Right lobe of liver (tissue), 6 donors: ENCODE measurements around the gene TMEM50B. TPM values are rescaled to one million over a fixed set of nuclear protein-coding genes. Genes with fewer than 3 reads are reported as not detected.

Source experiments
- ATAC-seq, 4 donors: fragments of 200-7000 bp; cut with Tn5 transposase; one replicate each; pipeline ENCODE4 v1.9.1; 2020; ENCODE audit warnings: mild to moderate bottlenecking in 4 of 4, moderate library complexity in 4 of 4
- DNase-seq, 3 donors: peaks; one replicate each; pipeline ENCODE4 v3.0.0-alpha.2; 2020
- H3K27ac ChIP-seq, 3 donors: fragments of 200-600 bp; one replicate each; pipeline ENCODE4 v1.8.0; 2022
- H3K27me3 ChIP-seq, 2 donors: fragments of 200-600 bp; one replicate each; pipeline ENCODE4 v1.8.0; 2022
- H3K36me3 ChIP-seq, 4 donors: fragments of 200-600 bp; sonication (generic) in 1 of 4; one replicate each; pipeline versions ENCODE4 v1.5.1 to v1.8.0; 2017 to 2022; ENCODE audit warnings: control low read depth in 1 of 4
- H3K4me1 ChIP-seq, 4 donors: fragments of 200-600 bp; sonication (generic) in 1 of 4; one replicate each; pipeline versions ENCODE4 v1.5.1 to v1.8.0; 2017 to 2022; ENCODE audit warnings: control low read depth in 1 of 4
- H3K4me3 ChIP-seq, 3 donors: fragments of 200-600 bp; one replicate each; pipeline ENCODE4 v1.8.0; 2022
- H3K9me3 ChIP-seq, 4 donors: fragments of 200-600 bp; sonication (generic) in 1 of 4; one replicate each; pipeline versions ENCODE4 v1.5.1 to v1.8.0; 2017 to 2022; ENCODE audit warnings: control low read depth in 1 of 4
- CTCF ChIP-seq, 4 donors: fragments of 200-600 bp in 3 of 4; fragments of 450-650 bp in 1 of 4; IDR thresholded peaks; one replicate each; pipeline versions ENCODE4 v1.5.1 to v1.8.0; 2016 to 2022; ENCODE audit warnings: antibody characterized with exemption in 4 of 4, mild to moderate bottlenecking in 2 of 4
- POLR2A ChIP-seq: fragments of 450-650 bp; IDR thresholded peaks from one replicate; pipeline ENCODE4 v1.6.1; 2017; ENCODE audit warnings: antibody characterized with exemption, mild to moderate bottlenecking
- WGBS: methylation state at CpG from one replicate; pipeline ENCODE4 v1.1.6; 2018; ENCODE audit warnings: low coverage, low lambda C conversion rate; ENCODE audit not compliant: insufficient coverage; ENCODE audit errors: missing lambda C conversion rate; 5-methylcytosine and 5-hydroxymethylcytosine counted together
- intact Hi-C, 2 donors: fragments of 100-400 bp; cut with DNase I; formaldehyde crosslinking; loops; one replicate each; pipeline versions ENCODE4 v1.11.2 to v1.14.1; 2022
- total RNA-seq, 6 experiments: library from RNA; depleted of rRNA in 2 of 6; stranded (reverse); fragments of >200 nt in 2 of 6; fragmentation: NEBNext Ultra II Directional in 3 of 6; extraction: Animal tissue kit (Norgen Biotek cat#: 25700) in 3 of 6; gene quantifications; one replicate each; pipeline versions ENCODE4 v1.1.0 to v1.2.4, GENCODE V29; 2016 to 2023
- donor health status: DM: no; HTN: yes; CAD: no.
- donor health status: DM: no; HTN: no; CAD: no.
- donor health status: DM: no; HTN: no; CAD: no.
- donor health status: DM: no; HTN: yes; CAD: no.
- donor health status: DM: no; HTN: yes; CAD: no.

Gene TMEM50B
- total RNA-seq, 6 experiments from 2014 or later = 13.0 to 35.4 (median 20.2) TPM

DNA sequence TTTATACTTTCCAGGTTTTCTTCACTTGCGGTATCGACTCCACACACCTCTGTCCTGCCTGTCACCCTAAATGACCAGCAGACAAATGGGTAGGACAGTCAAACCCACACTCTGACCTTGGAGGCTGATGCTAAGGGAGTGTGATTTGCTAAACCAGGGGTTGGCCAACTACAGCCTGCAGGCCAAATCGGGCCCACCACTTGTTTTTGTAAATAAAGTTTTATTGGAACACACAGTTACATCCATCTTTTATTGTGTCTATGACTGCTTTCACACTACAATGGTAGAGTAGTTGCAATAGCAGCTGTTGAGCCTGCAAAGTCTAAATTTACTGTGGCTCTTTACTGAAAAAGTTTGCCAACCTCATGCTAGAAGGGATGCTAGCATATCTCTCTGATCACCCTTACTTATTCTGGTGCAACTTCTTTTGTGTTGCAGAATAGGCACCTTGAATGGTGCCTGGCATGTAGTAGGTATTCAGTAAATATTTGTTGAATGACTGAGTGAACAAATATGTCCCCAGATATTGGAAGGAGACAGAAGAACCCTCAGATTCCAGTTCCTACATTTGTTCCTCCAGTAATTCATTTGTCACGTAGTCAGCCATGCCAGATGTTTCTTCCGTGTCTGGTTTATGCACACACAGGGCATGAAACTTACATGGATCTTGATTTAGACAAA is 57.9 kb downstream of the TMEM50B start:
- Histone ChIP-seq H3K4me3 (no peak overlapping the region), H3K36me3 (peaks cover 0 to 68% (median 19%) of the 10 kb centered on the region in 4 donors), H3K27ac (no peak overlapping the region), H3K27me3 (no peaks in the 10 kb centered on the region), H3K4me1 (no peaks in the 10 kb centered on the region), H3K9me3 (no peaks in the 10 kb centered on the region)
- WGBS = 95% methylated on average over 5 of the region's 5 CpGs
- no peak for ATAC-seq
- intact Hi-C loops = no loop called here
- TF ChIP-seq CTCF (IDR thresholded peaks at IDR 0.05) = no peak
- TF ChIP-seq POLR2A = no peak
- DNase-seq = no peak

DNA sequence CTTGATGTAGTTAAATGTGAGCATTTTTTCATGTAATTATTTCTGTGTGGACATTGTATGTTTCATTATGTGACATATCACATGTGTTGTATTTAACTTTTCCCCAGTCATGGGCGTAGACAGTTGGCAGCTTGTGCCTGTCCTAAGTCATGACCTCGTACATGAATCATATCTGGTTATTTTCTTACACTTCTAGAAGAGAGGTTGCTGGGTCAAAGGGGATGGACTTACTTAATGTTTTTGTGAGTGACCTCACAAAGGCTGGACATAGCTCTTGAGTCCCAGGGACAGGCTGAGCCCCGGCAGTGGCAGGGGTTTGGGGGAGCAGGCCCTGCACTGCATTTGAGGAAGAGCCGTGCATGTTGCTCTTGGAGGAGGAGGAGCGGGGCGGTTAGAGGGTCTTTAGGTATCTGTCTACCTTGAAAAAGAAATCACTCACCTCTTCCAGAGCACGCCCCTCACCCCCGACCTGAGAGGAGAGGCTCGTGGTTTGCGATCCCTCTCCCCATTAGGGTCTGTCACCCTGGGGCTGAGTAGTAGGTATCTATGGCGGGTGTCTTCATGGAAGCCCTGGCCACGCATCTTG is 60.1 kb downstream of the TMEM50B start:
- ATAC-seq = peak in 3 of 4 donors; percentile 39 to 65 (median 63)
- 75% methylated on average over 6 of the region's 12 CpGs for WGBS
- no peak for DNase-seq
- intact Hi-C loops = no loop called here
- Histone ChIP-seq H3K4me1 (no peaks in the 10 kb centered on the region), H3K9me3 (no peaks in the 10 kb centered on the region), H3K4me3 (no peak overlapping the region), H3K27ac (no peak overlapping the region), H3K36me3 (peaks cover 7 to 60% (median 17%) of the 10 kb centered on the region in 4 donors), H3K27me3 (no peaks in the 10 kb centered on the region)
- no peak for TF ChIP-seq POLR2A
- TF ChIP-seq CTCF (IDR thresholded peaks at IDR 0.05) = no peak

GRCh38 chr21:33418691-33419090 is 61.1 kb downstream of the TMEM50B start:
- DNase-seq (no peak), ATAC-seq (no peak)
- Histone ChIP-seq H3K9me3 (no peaks in the 10 kb centered on the region), H3K4me1 (peaks cover 0 to under 1% (median 0%) of the 10 kb centered on the region in 4 donors), H3K36me3 (peaks cover 7 to 53% (median 15%) of the 10 kb centered on the region in 4 donors), H3K27ac (no peak overlapping the region), H3K27me3 (no peaks in the 10 kb centered on the region), H3K4me3 (no peak overlapping the region)
- intact Hi-C loops = no loop called here
- WGBS = 36% methylated on average over 2 of the region's 2 CpGs
- TF ChIP-seq CTCF (IDR thresholded peaks at IDR 0.05) (no peak), POLR2A (no peak)

- Histone ChIP-seq H3K9me3 (no peaks in the 10 kb centered on the region), H3K4me1 (peaks cover 0 to 23% (median 14%) of the 10 kb centered on the region in 4 donors), H3K4me3 (no peak overlapping the region), H3K27ac (no peak overlapping the region), H3K36me3 (peaks cover 7 to 39% (median 15%) of the 10 kb centered on the region in 4 donors), H3K27me3 (no peaks in the 10 kb centered on the region)
- TF ChIP-seq CTCF (IDR thresholded peaks at IDR 0.05) = no peak
- no peak for TF ChIP-seq POLR2A
- DNase-seq (no peak), ATAC-seq (no peak)
- 92% methylated on average over 9 of the region's 11 CpGs for WGBS
- intact Hi-C loops = no loop called here
Measured at GRCh38 chr21:33414926-33415325, 64.8 kb downstream of the TMEM50B start.
